Measurements from ENCODE around the gene ADGRL3.

DNA sequence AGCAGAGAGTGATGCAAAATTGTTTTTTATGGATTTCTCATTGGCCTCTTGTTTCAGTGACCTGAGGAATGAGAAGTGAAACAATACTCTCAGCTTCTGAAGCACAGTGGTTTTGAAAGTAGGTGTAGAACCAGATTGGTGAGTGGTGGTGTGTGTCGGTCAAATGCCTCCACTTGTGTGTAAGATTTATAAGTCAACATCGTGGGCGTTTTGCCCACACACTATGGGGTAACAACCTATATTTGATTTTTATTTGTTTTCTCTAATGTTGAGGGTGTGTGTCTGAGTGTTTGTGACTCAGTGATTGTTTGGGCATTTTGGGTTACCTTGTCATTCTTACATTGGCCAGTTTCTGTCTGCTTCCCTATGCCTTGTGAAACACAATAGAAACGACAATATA, 23.3 kb downstream of the ADGRL3 start:
- TF ChIP-seq, protein P1, sequence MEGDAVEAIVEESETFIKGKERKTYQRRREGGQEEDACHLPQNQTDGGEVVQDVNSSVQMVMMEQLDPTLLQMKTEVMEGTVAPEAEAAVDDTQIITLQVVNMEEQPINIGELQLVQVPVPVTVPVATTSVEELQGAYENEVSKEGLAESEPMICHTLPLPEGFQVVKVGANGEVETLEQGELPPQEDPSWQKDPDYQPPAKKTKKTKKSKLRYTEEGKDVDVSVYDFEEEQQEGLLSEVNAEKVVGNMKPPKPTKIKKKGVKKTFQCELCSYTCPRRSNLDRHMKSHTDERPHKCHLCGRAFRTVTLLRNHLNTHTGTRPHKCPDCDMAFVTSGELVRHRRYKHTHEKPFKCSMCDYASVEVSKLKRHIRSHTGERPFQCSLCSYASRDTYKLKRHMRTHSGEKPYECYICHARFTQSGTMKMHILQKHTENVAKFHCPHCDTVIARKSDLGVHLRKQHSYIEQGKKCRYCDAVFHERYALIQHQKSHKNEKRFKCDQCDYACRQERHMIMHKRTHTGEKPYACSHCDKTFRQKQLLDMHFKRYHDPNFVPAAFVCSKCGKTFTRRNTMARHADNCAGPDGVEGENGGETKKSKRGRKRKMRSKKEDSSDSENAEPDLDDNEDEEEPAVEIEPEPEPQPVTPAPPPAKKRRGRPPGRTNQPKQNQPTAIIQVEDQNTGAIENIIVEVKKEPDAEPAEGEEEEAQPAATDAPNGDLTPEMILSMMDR (IDR thresholded peaks at IDR 0.05; ENCODE audit: insufficient read depth, low read depth, low read length): no peak
- no peak for TF ChIP-seq EZH2 (IDR thresholded peaks at IDR 0.05; ENCODE audit: insufficient read depth, low read length)
